IMR-90 (cell line): ENCODE measurements around the gene POM121. TPM values are rescaled to one million over a fixed set of nuclear protein-coding genes. Genes with fewer than 3 reads are reported as not detected.
"Not testable (repeated sequence)": the region's sequence is repeated elsewhere in the genome, so short reads cannot be mapped to it uniquely, and the experiment has no call there.

ENCODE experiments used
- ATAC-seq: fragments of 200-7000 bp; cut with Tn5 transposase; 2 replicates; pipeline ENCODE4 v1.9.1; 2020; ENCODE audit warnings: low read depth, mild to moderate bottlenecking, moderate library complexity
- BruUV-seq: library from RNA; stranded (reverse); fragments of 400-500 nt; replicated peaks from 2 replicates; lab custom pipeline; 2021; lab: Mats Ljungman, UMichigan
- CTCF ChIA-PET: fragments of 300-600 bp; formaldehyde crosslinking; extraction: SDS; loops from one replicate; lab custom pipeline; 2021; ENCODE audit warnings: antibody characterized with exemption; lab: Yijun Ruan, JAX
- POLR2A ChIA-PET: fragments of 300-600 bp; sonication (Branson Sonifier 250); formaldehyde crosslinking; loops from one replicate; lab custom pipeline; 2022; ENCODE audit warnings: antibody characterized with exemption; ENCODE audit not compliant: unreplicated experiment; lab: Charles Lee
- DNase-seq: peaks from one replicate; pipeline ENCODE4 v3.0.0; 2013
- H2AFZ ChIP-seq: replicated peaks from 2 replicates; pipeline ENCODE3; 2013; ENCODE audit warnings: low read length, mild to moderate bottlenecking; ENCODE audit not compliant: poor library complexity
- H2AK5ac ChIP-seq: 2 replicates; pipeline ENCODE4 v1.6.1; 2013; ENCODE audit warnings: low read depth, low read length, inconsistent platforms
- H2AK9ac ChIP-seq: replicated peaks from 2 replicates; pipeline ENCODE3; 2013; ENCODE audit warnings: mild to moderate bottlenecking, low read depth, low read length, moderate library complexity; ENCODE audit not compliant: poor library complexity
- H2BK120ac ChIP-seq: 2 replicates; pipeline ENCODE4 v1.6.1; 2013; ENCODE audit warnings: low read depth, low read length, inconsistent platforms
- H2BK15ac ChIP-seq: 3 replicates; pipeline ENCODE4 v1.6.1; 2013; ENCODE audit warnings: low read depth, low read length, inconsistent platforms
- H2BK20ac ChIP-seq: 2 replicates; pipeline ENCODE4 v1.6.1; 2013; ENCODE audit warnings: low read depth, mild to moderate bottlenecking, inconsistent platforms, low read length, moderate library complexity
- H2BK5ac ChIP-seq: 2 replicates; pipeline ENCODE4 v1.6.1; 2013; ENCODE audit warnings: mild to moderate bottlenecking, low read depth, low read length, inconsistent platforms; ENCODE audit not compliant: poor library complexity, severe bottlenecking
- H3K14ac ChIP-seq: replicated peaks from 2 replicates; pipeline ENCODE4 v1.6.1; 2013; ENCODE audit warnings: low read depth, low read length, inconsistent platforms
- H3K18ac ChIP-seq: 2 replicates; pipeline ENCODE4 v1.6.1; 2013; ENCODE audit warnings: low read depth, low read length, control low read depth
- H3K23ac ChIP-seq: 2 replicates; pipeline ENCODE4 v1.6.1; 2013; ENCODE audit warnings: low read depth, low read length, inconsistent platforms
- H3K27ac ChIP-seq: 2 replicates; pipeline ENCODE4 v1.5.1; 2013; ENCODE audit warnings: mild to moderate bottlenecking, control low read depth, low read length; ENCODE audit not compliant: insufficient read depth
- H3K27me3 ChIP-seq: 2 replicates; pipeline ENCODE4 v1.6.1; 2013; ENCODE audit warnings: low read length; ENCODE audit not compliant: control insufficient read depth, insufficient read depth
- H3K36me3 ChIP-seq: 2 replicates; pipeline ENCODE4 v1.6.1; 2013; ENCODE audit warnings: low read length, mixed read lengths; ENCODE audit not compliant: control insufficient read depth, insufficient read depth
- H3K4ac ChIP-seq: 2 replicates; pipeline ENCODE4 v1.6.1; 2013; ENCODE audit warnings: low read depth, low read length, inconsistent platforms
- H3K4me1 ChIP-seq: 2 replicates; pipeline ENCODE4 v1.6.1; 2013; ENCODE audit warnings: low read length, mixed read lengths; ENCODE audit not compliant: control insufficient read depth, insufficient read depth
- H3K4me2 ChIP-seq: 2 replicates; pipeline ENCODE4 v1.6.1; 2013; ENCODE audit warnings: low read depth, mild to moderate bottlenecking, control low read depth, low read length, moderate library complexity
- H3K4me3 ChIP-seq: 2 replicates; pipeline ENCODE4 v1.5.1; 2013; ENCODE audit warnings: low read depth, mild to moderate bottlenecking, control low read depth, low read length, moderate library complexity; ENCODE audit not compliant: insufficient read depth
- H3K56ac ChIP-seq: 2 replicates; pipeline ENCODE4 v1.6.1; 2013; ENCODE audit warnings: low read length, inconsistent platforms; ENCODE audit not compliant: insufficient read depth; ENCODE audit errors: extremely low read depth
- H3K79me1 ChIP-seq, 2 experiments: 2 replicates each; pipeline ENCODE4 v1.6.1; 2013; ENCODE audit warnings: low read length in 2 of 2, inconsistent platforms in 1 of 2, low read depth in 1 of 2
- H3K9ac ChIP-seq: 2 replicates; pipeline ENCODE4 v1.6.1; 2013; ENCODE audit warnings: low read depth, low read length, control low read depth
- H3K9me1 ChIP-seq: 2 replicates; pipeline ENCODE4 v1.6.1; 2013; ENCODE audit warnings: low read length, inconsistent platforms; ENCODE audit not compliant: insufficient read depth
- H3K9me3 ChIP-seq: 2 replicates; pipeline ENCODE4 v1.6.1; 2013; ENCODE audit warnings: low read length; ENCODE audit not compliant: control insufficient read depth, insufficient read depth
- H4K20me1 ChIP-seq: 2 replicates; pipeline ENCODE4 v1.6.1; 2013; ENCODE audit warnings: low read length, inconsistent platforms; ENCODE audit not compliant: insufficient read depth
- H4K5ac ChIP-seq: 2 replicates; pipeline ENCODE4 v1.6.1; 2013; ENCODE audit warnings: mild to moderate bottlenecking, low read depth, low read length, control low read depth
- H4K8ac ChIP-seq, 2 experiments: 2 replicates each; pipeline ENCODE4 v1.6.1; 2013; ENCODE audit warnings: low read depth in 2 of 2, low read length in 2 of 2, control low read depth in 1 of 2, inconsistent platforms in 1 of 2
- H4K91ac ChIP-seq: 2 replicates; pipeline ENCODE4 v1.6.1; 2013; ENCODE audit warnings: low read depth, low read length, inconsistent platforms; ENCODE audit not compliant: insufficient read depth
- WGBS, 2 experiments: methylation state at CpG; one replicate each; pipeline versions ENCODE4 v1.1.5 to v1.1.7; 2013; ENCODE audit warnings: missing lambda C conversion rate in 2 of 2; ENCODE audit not compliant: insufficient read length in 1 of 2; ENCODE audit errors: extremely low coverage in 2 of 2; 5-methylcytosine and 5-hydroxymethylcytosine counted together
- dilution Hi-C: fragments of 300-500 bp; cut with HindIII; formaldehyde crosslinking; loops from one replicate; pipeline ENCODE4 v1.14.3; 2018; ENCODE audit warnings: low sequenced_read_pairs; ENCODE audit not compliant: unreplicated experiment
- in situ Hi-C: fragments of 300-500 bp; cut with MboI; formaldehyde crosslinking; loops from 3 replicates; pipeline ENCODE4 v1.14.3; 2019; ENCODE audit warnings: low sequenced_read_pairs, inconsistent platforms, mixed read lengths
- intact Hi-C: fragments of 100-400 bp; cut with micrococcal nuclease; formaldehyde crosslinking; loops from 2 replicates; pipeline ENCODE4 v1.10.0; 2022
- polyA plus RNA-seq, 3 experiments: library from polyadenylated mRNA; depleted of rRNA; stranded (reverse); fragments of >200 nt; gene quantifications; 2 replicates each; pipeline ENCODE4 v1.2.3, GENCODE V29; 2012; ENCODE audit warnings: low replicate concordance in 1 of 3
- total RNA-seq: library from RNA; depleted of rRNA; stranded (reverse); fragments of >200 nt; gene quantifications from 2 replicates; pipeline ENCODE4 v1.2.3, GENCODE V29; 2012

The POM121 gene
- total and polyA plus RNA-seq, 2 of the 4 experiments (the other 2 are of a cell fraction), result 1.8 to 15.5 TPM

DNA sequence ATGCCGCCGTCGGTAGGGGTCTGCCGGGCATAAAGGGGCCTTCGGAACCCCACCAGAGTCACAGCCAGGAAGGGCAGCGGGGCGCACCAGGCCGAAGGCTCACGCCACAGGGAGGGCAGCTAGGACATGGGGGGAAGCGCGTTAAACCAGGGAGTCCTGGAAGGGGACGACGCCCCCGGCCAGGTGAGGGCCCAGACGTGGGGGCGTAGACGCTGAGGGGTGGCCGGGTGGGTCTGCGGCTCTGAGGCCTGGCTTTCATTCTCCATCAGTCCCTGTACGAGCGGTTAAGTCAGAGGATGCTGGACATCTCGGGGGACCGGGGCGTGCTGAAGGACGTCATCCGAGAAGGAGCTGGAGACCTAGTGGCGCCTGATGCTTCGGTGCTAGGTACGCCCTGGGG is 44.8 kb downstream of the POM121 start:
- H3K18ac ChIP-seq, H3K4me2 ChIP-seq, H4K91ac ChIP-seq, H3K23ac ChIP-seq, H3K79me1 ChIP-seq, H4K5ac ChIP-seq, H4K20me1 ChIP-seq, H2AK9ac ChIP-seq, POLR2A ChIA-PET, H3K36me3 ChIP-seq, H3K4me3 ChIP-seq, H3K9me1 ChIP-seq, H4K8ac ChIP-seq, ATAC-seq, H2BK15ac ChIP-seq, H3K27ac ChIP-seq, DNase-seq, H3K4me1 ChIP-seq, H3K14ac ChIP-seq, intact Hi-C loops, BruUV-seq, H3K9ac ChIP-seq, CTCF ChIA-PET, H2BK120ac ChIP-seq, H3K4ac ChIP-seq, H2AFZ ChIP-seq, H3K9me3 ChIP-seq, H2BK20ac ChIP-seq, dilution Hi-C loops, H2BK5ac ChIP-seq, H2AK5ac ChIP-seq, in situ Hi-C loops, H3K56ac ChIP-seq, H3K27me3 ChIP-seq: not testable (repeated sequence)
- WGBS, 2 experiments, result no CpG with 5 or more reads among the region's 29 CpGs

DNA sequence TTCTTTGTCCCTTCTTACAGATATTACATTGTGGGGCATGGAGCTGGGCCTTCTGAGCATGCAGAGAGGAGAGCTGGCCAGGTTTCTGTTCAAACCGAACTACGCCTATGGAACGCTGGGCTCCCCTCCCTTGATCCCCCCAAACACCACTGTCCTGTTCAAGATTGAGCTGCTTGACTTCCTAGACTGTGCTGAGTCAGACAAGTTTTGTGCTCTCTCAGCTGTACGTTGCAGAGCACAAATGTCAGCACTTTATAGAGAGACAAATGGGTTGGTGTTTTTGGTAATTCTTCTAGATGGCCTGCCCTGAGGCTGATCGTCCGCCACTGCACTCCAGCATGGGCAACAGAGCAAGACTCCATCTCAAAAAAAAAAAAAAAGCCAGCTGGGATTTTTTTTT is 46.6 kb downstream of the POM121 start:
- H3K79me1 ChIP-seq, H3K9me1 ChIP-seq, H4K5ac ChIP-seq, H3K4ac ChIP-seq, H2AK9ac ChIP-seq, H3K56ac ChIP-seq, in situ Hi-C loops, H3K4me3 ChIP-seq, DNase-seq, H3K27ac ChIP-seq, H3K14ac ChIP-seq, dilution Hi-C loops, H3K23ac ChIP-seq, H3K4me1 ChIP-seq, H3K9ac ChIP-seq, H2BK120ac ChIP-seq, H4K91ac ChIP-seq, BruUV-seq, H2AK5ac ChIP-seq, H2AFZ ChIP-seq, H2BK5ac ChIP-seq, H3K4me2 ChIP-seq, H4K8ac ChIP-seq, H4K20me1 ChIP-seq, H3K9me3 ChIP-seq, CTCF ChIA-PET, H3K27me3 ChIP-seq, POLR2A ChIA-PET, intact Hi-C loops, H3K18ac ChIP-seq, H3K36me3 ChIP-seq, H2BK20ac ChIP-seq, H2BK15ac ChIP-seq: not testable (repeated sequence)
- ATAC-seq, result 0 out of 2 replicates have a peak, but pooled peaks have one; percentile 12
- WGBS, 2 experiments, result no CpG with 5 or more reads among the region's 6 CpGs
